Mammary epithelial cell (primary cell): ENCODE measurements around the gene ESRRG.

Source experiments
- CTCF ChIP-seq, 2 donors: IDR thresholded peaks in 1 of 2; conservative IDR thresholded peaks in 1 of 2; 2 replicates each; pipeline ENCODE4 v1.5.1; 2011 to 2012; ENCODE audit warnings: inconsistent platforms in 2 of 2, low read length in 2 of 2, mild to moderate bottlenecking in 2 of 2, control low read depth in 1 of 2, low read depth in 1 of 2; ENCODE audit not compliant: insufficient read depth in 1 of 2; ENCODE audit errors: extremely low read depth in 1 of 2
- EZH2 ChIP-seq: IDR thresholded peaks from 2 replicates; pipeline ENCODE4 v1.6.1; 2012; ENCODE audit warnings: low read length, inconsistent platforms, borderline replicate concordance

DNA sequence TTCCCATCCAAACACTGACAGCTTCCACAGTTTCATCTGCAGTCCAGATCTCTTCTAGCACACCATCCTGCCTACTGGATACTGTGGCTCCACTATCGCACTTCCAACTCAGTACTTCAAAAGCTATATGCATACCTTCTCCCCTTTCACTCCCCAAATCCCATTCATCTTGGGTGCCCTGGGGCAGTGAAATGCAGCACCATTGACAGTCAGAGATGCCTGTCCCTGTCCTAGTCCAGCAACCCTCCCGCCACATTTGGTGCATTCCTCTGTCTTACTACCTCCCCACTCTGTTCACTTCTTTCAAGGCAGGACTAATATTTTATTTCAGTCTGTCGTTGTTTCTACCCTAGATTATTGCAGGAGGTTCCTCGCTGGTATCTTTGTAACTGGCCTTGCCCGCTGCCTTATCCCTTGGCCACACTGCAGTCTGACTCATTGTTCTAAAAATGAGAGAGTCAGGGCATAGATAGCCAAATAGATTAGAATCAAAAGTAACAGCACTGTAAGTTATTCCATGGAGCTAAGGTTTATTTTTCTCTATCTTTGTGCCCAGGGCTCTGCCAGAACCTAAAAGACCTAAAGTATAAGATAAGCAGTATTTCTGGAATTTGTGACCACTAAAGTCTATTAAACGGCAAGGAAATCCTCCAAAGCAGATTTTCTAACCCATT lies 96.7 kb downstream of the ESRRG start:
- TF ChIP-seq CTCF (conservative IDR thresholded peaks at IDR 0.05 in 1 of 2, IDR thresholded peaks at IDR 0.05 in 1 of 2; ENCODE audit: extremely low read depth in 1 of 2, insufficient read depth in 1 of 2, low read depth in 1 of 2, low read length in 2 of 2) (no peak), EZH2 (no peak)
